ENCODE measurements around the gene RAP1GDS1. TPM values are rescaled to one million over a fixed set of nuclear protein-coding genes. Genes with fewer than 3 reads are reported as not detected.

The RAP1GDS1 gene
- total RNA-seq, 6 experiments from 2014 or later: 66.8 to 78.7 (median 73.0) TPM

DNA sequence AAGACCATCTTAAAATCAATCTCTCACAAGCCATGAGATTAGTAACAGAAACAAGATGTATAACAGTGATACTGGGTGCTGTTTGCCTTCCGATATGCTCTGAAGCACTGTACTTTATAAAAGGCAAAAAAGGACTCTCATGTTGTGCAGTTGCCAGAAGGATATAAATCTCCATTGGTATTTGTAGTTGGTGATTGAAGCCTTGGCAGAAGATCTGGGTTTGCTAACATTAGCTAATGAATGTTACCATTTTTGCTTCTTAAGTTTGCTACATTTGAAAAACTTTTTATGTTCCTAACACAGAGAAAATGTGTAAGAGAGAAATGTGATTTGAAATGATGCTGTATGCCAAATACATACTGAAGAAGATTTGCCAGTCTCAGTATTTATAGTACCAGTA, 44.4 kb downstream of the RAP1GDS1 start:
- Mint-ChIP-seq H3K4me3 (no peak overlapping the region), H3K27ac (no peak overlapping the region), H3K36me3 (ENCODE audit: low read depth) (peaks cover 34% of the 10 kb centered on the region), H3K9me3 (peaks cover 28% of the 10 kb centered on the region), H3K27me3 (ENCODE audit: insufficient read depth) (no peaks in the 10 kb centered on the region; the same call in 1 of the 2 replicates), H3K4me1 (ENCODE audit: low read depth) (peaks cover 5% of the 10 kb centered on the region; the same call in 1 of the 2 replicates)
- TF ChIP-seq CTCF (IDR thresholded peaks at IDR 0.05): no peak
- no peak for DNase-seq

- no peaks in the 10 kb centered on the region for H3K27me3 Mint-ChIP-seq (ENCODE audit: insufficient read depth)
- H3K9me3 Mint-ChIP-seq: no peaks in the 10 kb centered on the region
- no peak for DNase-seq
- peaks cover 5% of the 10 kb centered on the region; the same call in 1 of the 2 replicates for H3K4me1 Mint-ChIP-seq (ENCODE audit: low read depth)
- no peak overlapping the region for H3K4me3 Mint-ChIP-seq
- TF ChIP-seq CTCF (IDR thresholded peaks at IDR 0.05): no peak
- no peaks in the 10 kb centered on the region for H3K36me3 Mint-ChIP-seq (ENCODE audit: low read depth)
- H3K27ac Mint-ChIP-seq: no peak overlapping the region
Observed at GRCh38 chr4:98310867-98311266, 49.7 kb downstream of the RAP1GDS1 start.

DNA sequence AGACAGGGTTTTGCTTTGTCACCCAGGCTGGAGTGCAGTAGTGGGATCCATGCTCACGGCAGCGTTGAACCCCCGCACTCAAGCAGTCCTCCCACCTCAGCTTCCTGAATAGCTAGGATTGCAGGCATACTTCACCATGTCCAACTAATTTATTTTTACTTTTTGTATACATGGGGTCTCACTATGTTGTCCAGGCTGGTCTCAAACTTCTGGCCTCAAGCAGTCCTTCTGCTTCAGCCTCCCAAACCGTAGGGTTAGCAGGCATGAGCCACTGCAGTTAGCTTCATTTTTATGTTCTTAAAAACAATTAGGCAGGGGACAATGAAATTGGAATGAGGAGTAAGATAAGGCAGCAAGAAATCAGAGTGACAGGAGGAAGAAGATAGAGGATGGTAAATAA, 50.5 kb downstream of the RAP1GDS1 start:
- DNase-seq: no peak
- H3K4me1 Mint-ChIP-seq (ENCODE audit: low read depth): peaks cover 5% of the 10 kb centered on the region; the same call in 1 of the 2 replicates
- TF ChIP-seq CTCF (IDR thresholded peaks at IDR 0.05): no peak
- H3K36me3 Mint-ChIP-seq (ENCODE audit: low read depth): no peaks in the 10 kb centered on the region
- no peaks in the 10 kb centered on the region for H3K27me3 Mint-ChIP-seq (ENCODE audit: insufficient read depth)
- no peaks in the 10 kb centered on the region for H3K9me3 Mint-ChIP-seq
- H3K27ac Mint-ChIP-seq: no peak overlapping the region
- no peak overlapping the region for H3K4me3 Mint-ChIP-seq

GRCh38 chr4:98314791-98315565, 53.8 kb downstream of the RAP1GDS1 start:
- no peak overlapping the region for H3K4me3 Mint-ChIP-seq
- no peak for TF ChIP-seq CTCF (IDR thresholded peaks at IDR 0.05)
- H3K27ac Mint-ChIP-seq: no peak overlapping the region
- peaks cover 13% of the 10 kb centered on the region for H3K36me3 Mint-ChIP-seq (ENCODE audit: low read depth)
- H3K9me3 Mint-ChIP-seq: peaks cover 8% of the 10 kb centered on the region
- H3K4me1 Mint-ChIP-seq (ENCODE audit: low read depth): peaks cover 11% of the 10 kb centered on the region
- peak; percentile 37 for DNase-seq
- H3K27me3 Mint-ChIP-seq (ENCODE audit: insufficient read depth): no peaks in the 10 kb centered on the region

DNA sequence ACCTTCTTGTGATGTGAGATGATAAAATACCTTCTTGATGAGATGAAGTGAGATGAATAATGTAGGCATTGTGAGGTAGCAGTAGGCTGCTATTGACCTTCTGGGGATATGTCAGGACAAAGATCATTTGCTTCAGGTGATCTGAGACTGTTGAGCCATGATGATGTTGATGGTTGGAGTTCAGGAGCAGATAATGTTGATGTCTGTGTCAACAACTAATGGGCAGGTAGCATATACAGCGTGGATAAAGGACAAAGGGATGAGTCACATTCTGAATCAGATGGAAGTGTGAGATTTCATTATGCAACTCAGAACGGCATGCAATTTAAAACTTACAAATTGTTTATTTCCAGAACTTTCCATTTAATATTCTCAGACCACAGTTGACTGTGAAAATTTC, 57.3 kb downstream of the RAP1GDS1 start:
- Mint-ChIP-seq H3K9me3 (peaks cover 11% of the 10 kb centered on the region), H3K4me1 (ENCODE audit: low read depth) (peaks cover 11% of the 10 kb centered on the region), H3K4me3 (no peak overlapping the region), H3K27me3 (ENCODE audit: insufficient read depth) (no peaks in the 10 kb centered on the region), H3K27ac (no peak overlapping the region), H3K36me3 (ENCODE audit: low read depth) (peaks cover 16% of the 10 kb centered on the region)
- no peak for TF ChIP-seq CTCF (IDR thresholded peaks at IDR 0.05)
- no peak for DNase-seq

All from HFFc6 (cell line).